ENCODE results near the gene PIK3R2. TPM values are rescaled to one million over a fixed set of nuclear protein-coding genes. Genes with fewer than 3 reads are reported as not detected.

The PIK3R2 gene
- total RNA-seq, 1 experiment from 2014 or later = 42.8 TPM

DNA sequence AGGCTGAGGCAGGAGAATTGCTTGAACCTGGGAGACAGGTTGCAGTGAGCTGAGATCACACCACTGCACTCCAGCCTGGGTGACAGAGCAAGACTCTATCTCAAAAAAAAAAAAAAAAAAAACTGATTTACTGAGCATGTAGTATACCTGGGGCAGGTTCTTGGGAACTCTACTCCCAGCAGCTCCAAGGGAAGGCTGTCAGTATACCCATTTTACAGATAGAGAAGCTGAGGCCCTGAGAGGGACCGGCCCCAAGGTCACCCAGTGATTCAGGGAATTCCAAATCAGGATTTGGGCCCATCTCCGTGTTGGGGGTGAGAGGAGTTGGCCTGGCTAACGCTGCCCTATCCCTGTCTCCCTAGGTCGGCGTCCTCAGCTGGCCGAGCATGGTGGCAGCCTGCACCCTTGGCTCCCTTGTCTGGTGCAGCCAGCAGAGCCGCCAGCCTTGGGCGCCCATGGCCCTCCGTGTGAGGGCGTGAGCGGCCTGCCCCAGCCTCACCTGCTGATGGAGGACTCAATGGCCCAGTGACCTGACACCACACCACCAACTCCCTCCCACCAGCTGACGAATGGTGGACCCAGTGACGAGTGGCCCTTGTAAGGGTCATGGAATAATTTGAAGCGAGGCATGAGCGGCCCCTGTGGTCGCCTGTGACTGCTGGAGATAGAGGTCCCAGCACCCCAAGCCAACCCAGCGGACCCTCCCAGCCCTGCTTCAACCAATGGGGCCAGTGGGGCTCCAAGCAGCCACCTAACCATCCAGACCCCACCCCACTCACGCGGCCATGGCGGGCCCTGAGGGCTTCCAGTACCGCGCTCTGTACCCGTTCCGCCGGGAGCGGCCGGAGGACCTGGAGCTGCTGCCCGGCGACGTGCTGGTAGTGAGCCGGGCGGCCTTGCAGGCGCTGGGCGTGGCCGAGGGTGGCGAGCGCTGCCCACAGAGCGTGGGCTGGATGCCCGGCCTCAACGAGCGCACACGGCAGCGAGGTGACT, 2.4 kb downstream of the PIK3R2 start:
- Histone ChIP-seq H4K20me1 (ENCODE audit: control insufficient read depth, insufficient read depth, insufficient read length) (peaks cover 4% of the 10 kb centered on the region), H3K4ac (ENCODE audit: low read depth, low read length) (no peak overlapping the region), H3K9ac (ENCODE audit: extremely low read depth, insufficient read length, low read length) (no peak overlapping the region), H2AFZ (ENCODE audit: low read length) (no peak overlapping the region), H3K79me2 (ENCODE audit: insufficient read depth, low read length) (no peaks in the 10 kb centered on the region), H4K5ac (ENCODE audit: insufficient read length, low read depth, low read length) (no peak overlapping the region), H3K9me3 (ENCODE audit: control insufficient read depth, low read depth, low read length) (no peaks in the 10 kb centered on the region), H3K23ac (ENCODE audit: insufficient read length, low read depth, low read length) (no peak overlapping the region), H3K14ac (ENCODE audit: insufficient read depth, low read length) (no peak overlapping the region), H2BK120ac (ENCODE audit: low read depth, low read length, poor library complexity, severe bottlenecking) (no peak overlapping the region), H3K4me1 (ENCODE audit: insufficient read depth, low read length) (no peaks in the 10 kb centered on the region), H3K79me1 (ENCODE audit: insufficient read depth, low read depth, low read length, poor library complexity, severe bottlenecking) (no peaks in the 10 kb centered on the region), H3K27me3 (ENCODE audit: insufficient read depth, low read length) (no peaks in the 10 kb centered on the region), H3K27ac (ENCODE audit: insufficient read length, low read depth, low read length) (no peak overlapping the region), H2BK12ac (ENCODE audit: insufficient read length, low read depth, low read length) (no peak overlapping the region), H2BK15ac (ENCODE audit: low read depth, low read length) (no peak overlapping the region), H2AK5ac (ENCODE audit: insufficient read length, low read length) (no peak overlapping the region), H3K4me2 (ENCODE audit: insufficient read depth, insufficient read length, low read length) (no peak overlapping the region), H3T11ph (ENCODE audit: low read length) (no peak overlapping the region), H3K23me2 (ENCODE audit: insufficient read length, low read depth, low read length, poor library complexity, severe bottlenecking) (peaks cover 8% of the 10 kb centered on the region), H4K8ac (replicated peaks; ENCODE audit: insufficient read length, low read depth, low read length) (no peak overlapping the region), H3K18ac (ENCODE audit: insufficient read length, low read depth, low read length) (no peak overlapping the region), H3K56ac (ENCODE audit: insufficient read length, low read depth, low read length) (no peak overlapping the region), H2BK5ac (ENCODE audit: insufficient read length, low read length) (no peak overlapping the region), H2BK20ac (ENCODE audit: low read depth, low read length, poor library complexity, severe bottlenecking) (no peak overlapping the region), H4K91ac (ENCODE audit: insufficient read length, low read depth, low read length) (no peak overlapping the region)
- WGBS (ENCODE audit: extremely low coverage, insufficient read length, low lambda C conversion rate) = no CpG with 5 or more reads among the region's 43 CpGs
- H3K36me3 Mint-ChIP-seq (ENCODE audit: insufficient read depth in 1 of 3, low read depth in 3 of 3) = peaks cover 6 to 12% (median 11%) of the 10 kb centered on the region in 3 experiments; a peak in 5 of 7 replicates
- no peaks in the 10 kb centered on the region for H3K27me3 Mint-ChIP-seq (ENCODE audit: low read depth)
- peak overlapping the region in 1 of 2 experiments; percentile 38; a peak in 1 of 5 replicates for H3K4me3 Mint-ChIP-seq
- H3K4me1 Mint-ChIP-seq = peaks cover 15 to 32% of the 10 kb centered on the region in 2 experiments
- no peak for DNase-seq
- H3K9me3 Mint-ChIP-seq = no peaks in the 10 kb centered on the region
- TF ChIP-seq, protein P1, sequence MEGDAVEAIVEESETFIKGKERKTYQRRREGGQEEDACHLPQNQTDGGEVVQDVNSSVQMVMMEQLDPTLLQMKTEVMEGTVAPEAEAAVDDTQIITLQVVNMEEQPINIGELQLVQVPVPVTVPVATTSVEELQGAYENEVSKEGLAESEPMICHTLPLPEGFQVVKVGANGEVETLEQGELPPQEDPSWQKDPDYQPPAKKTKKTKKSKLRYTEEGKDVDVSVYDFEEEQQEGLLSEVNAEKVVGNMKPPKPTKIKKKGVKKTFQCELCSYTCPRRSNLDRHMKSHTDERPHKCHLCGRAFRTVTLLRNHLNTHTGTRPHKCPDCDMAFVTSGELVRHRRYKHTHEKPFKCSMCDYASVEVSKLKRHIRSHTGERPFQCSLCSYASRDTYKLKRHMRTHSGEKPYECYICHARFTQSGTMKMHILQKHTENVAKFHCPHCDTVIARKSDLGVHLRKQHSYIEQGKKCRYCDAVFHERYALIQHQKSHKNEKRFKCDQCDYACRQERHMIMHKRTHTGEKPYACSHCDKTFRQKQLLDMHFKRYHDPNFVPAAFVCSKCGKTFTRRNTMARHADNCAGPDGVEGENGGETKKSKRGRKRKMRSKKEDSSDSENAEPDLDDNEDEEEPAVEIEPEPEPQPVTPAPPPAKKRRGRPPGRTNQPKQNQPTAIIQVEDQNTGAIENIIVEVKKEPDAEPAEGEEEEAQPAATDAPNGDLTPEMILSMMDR (conservative IDR thresholded peaks at IDR 0.05) = no peak
- no peak overlapping the region for H3K27ac Mint-ChIP-seq

All from H9 (cell line).